HS-27A (cell line): Measurements from ENCODE around the gene SSX1.
"Not testable (repeated sequence)": the region's sequence is repeated elsewhere in the genome, so short reads cannot be mapped to it uniquely, and the experiment has no call there.

Experiments
- DNase-seq: peaks from one replicate; pipeline ENCODE4 v3.0.0-alpha.2; 2012; ENCODE audit warnings: low read depth, missing footprints

SSX1 gene

GRCh38 chrX:48255062-48255796, at the start of gene SSX1:
Gene SSX1 (plus strand): TSS chrX:48255392. CDS start chrX:48257242, 1,850 bp downstream.
- not testable (repeated sequence) for DNase-seq

- DNase-seq, result not testable (repeated sequence)
Observed at GRCh38 chrX:48214341-48214740, 40.9 kb upstream of the SSX1 start.

- DNase-seq, result not testable (repeated sequence)
Observed at GRCh38 chrX:48224196-48224595, 31.0 kb upstream of the SSX1 start.

- DNase-seq, result not testable (repeated sequence)
Observed at GRCh38 chrX:48252945-48253344, 2.2 kb upstream of the SSX1 start.

GRCh38 chrX:48274365-48274764, 19.2 kb downstream of the SSX1 start:
- not testable (repeated sequence) for DNase-seq

GRCh38 chrX:48278958-48279357, 23.8 kb downstream of the SSX1 start:
- DNase-seq, result no peak

- DNase-seq, result not testable (repeated sequence)
Observed at GRCh38 chrX:48280729-48281128, 25.5 kb downstream of the SSX1 start.

- no peak for DNase-seq
Observed at GRCh38 chrX:48306175-48306574, 51.0 kb downstream of the SSX1 start.

GRCh38 chrX:48313996-48314395, 58.8 kb downstream of the SSX1 start:
- DNase-seq, result not testable (repeated sequence)
